Transverse colon (tissue), 4 donors: ENCODE measurements around the gene EML4.

Experiments
- CTCF ChIP-seq, 5 experiments: fragments of 200-600 bp in 3 of 5; fragments of 450-650 bp in 2 of 5; sonication (generic) in 3 of 5; IDR thresholded peaks; 1 replicate in 2 of 5; 2 replicates in 3 of 5; pipeline ENCODE4 v1.5.1; 2016 to 2017; ENCODE audit warnings: antibody characterized with exemption in 5 of 5, inconsistent platforms in 3 of 5, mild to moderate bottlenecking in 2 of 5, moderate library complexity in 1 of 5
- POLR2A ChIP-seq: fragments of 450-650 bp; IDR thresholded peaks from one replicate; pipeline ENCODE4 v1.6.1; 2016; ENCODE audit warnings: antibody characterized with exemption, mild to moderate bottlenecking, moderate library complexity
- POLR2AphosphoS5 ChIP-seq, 3 donors: sonication (generic); formaldehyde crosslinking; IDR thresholded peaks; one replicate each; pipeline ENCODE4 v1.6.1; 2016; ENCODE audit warnings: antibody characterized with exemption in 3 of 3

- no peak for TF ChIP-seq CTCF (IDR thresholded peaks at IDR 0.05)
- no peak for TF ChIP-seq POLR2A
- no peak for TF ChIP-seq POLR2AphosphoS5 (IDR thresholded peaks at IDR 0.05)
These were observed 30.5 kb downstream of the EML4 start for GRCh38 chr2:42199626-42200025.
